Raji (cell line): ENCODE data around the gene CHRM1.

ENCODE experiments used
- POLR2A ChIP-seq: IDR thresholded peaks from 2 replicates; pipeline ENCODE4 v1.6.1; 2011; ENCODE audit warnings: low read depth, low read length, control low read depth; ENCODE audit not compliant: insufficient read depth

Gene CHRM1, protein sequence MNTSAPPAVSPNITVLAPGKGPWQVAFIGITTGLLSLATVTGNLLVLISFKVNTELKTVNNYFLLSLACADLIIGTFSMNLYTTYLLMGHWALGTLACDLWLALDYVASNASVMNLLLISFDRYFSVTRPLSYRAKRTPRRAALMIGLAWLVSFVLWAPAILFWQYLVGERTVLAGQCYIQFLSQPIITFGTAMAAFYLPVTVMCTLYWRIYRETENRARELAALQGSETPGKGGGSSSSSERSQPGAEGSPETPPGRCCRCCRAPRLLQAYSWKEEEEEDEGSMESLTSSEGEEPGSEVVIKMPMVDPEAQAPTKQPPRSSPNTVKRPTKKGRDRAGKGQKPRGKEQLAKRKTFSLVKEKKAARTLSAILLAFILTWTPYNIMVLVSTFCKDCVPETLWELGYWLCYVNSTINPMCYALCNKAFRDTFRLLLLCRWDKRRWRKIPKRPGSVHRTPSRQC

DNA sequence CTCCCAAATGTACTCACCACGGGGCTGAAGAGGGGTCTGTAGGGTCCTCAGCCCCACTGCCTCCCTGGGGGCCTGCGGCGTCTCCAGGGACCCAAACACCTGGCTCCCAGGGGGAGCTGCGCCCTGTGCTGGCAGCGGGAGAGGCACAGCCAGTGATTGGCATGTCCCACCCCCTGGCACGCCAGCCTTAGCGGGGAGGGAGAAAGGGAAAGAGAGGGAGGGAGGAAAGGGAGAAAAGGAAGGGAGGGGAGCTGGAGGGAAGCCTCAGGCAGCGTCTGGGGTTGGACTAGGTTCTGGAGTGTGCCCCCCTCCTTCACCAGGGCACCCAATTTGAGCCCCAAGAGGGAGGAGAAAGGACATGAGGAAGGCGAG lies at the start of gene CHRM1:
Gene CHRM1 (minus strand): TSS at position 163 of the 372 bp plus-strand sequence. CDS start 10,263 bp downstream, outside the sequence.
- no peak for TF ChIP-seq POLR2A

DNA sequence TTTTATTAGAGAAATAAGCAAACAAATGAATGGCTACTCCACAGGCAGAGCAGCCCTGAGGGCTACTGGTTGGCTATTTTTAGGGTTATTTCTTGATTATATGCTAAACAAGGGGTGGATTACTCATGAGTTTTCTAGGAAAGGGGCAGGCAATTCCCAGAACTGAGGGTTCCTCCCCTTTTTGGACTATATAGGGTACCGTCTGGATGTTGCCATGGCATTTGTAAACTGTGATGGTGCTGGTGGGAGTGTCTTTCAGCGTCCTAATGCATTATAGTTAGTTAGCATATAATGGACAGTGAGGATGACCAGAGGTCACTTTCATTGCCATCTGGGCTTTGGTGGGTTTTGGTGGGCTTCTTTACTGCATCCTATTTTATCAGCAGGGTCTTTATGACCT lies 44.4 kb upstream of the CHRM1 start:
- no peak for TF ChIP-seq POLR2A

DNA sequence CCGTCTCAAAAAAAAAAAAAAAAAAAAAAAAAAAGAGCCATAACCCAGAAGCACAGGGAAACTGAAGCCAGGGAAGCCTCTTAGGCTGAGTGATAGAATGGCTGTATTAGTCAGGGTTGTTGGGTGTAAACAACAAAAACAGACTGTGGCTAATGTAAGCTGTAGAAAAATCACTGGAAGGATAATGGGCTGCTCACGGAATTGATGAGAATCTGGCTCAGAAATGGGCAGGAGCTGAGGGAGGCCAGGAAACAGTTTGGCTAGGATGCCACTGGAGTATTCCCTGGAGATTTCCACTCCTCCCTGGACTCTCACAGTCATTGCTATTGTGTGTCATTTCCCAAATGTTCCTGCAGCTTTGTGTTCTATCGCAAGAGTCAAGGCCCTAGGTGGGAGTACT lies 41.2 kb upstream of the CHRM1 start:
- no peak for TF ChIP-seq POLR2A

DNA sequence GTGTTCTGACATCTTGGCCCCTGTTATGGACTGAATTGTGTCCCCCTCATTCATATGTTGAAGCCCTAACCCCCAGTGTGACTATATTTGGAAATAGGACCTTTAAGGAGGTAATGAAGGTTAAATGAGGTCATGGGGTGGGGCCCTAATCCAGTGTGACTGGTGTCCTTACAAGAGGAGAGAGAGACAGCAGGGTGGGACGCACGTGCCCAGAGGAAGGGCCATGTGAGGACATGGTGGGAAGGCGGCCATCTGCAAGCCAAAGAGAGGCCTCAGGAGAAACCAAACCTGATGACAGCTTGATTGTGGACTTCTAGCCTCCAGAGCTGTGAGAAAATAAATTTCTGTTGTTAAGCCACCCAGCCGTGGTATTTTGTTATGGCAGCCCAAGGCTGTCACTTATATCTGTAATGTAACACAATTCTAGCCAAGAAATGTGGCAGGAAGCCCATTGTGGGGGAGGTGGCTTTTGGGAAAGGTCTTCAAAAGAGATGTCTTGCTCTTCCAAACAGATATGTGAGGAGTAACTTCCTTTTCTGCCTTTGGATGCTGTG lies 39.9 kb upstream of the CHRM1 start:
- TF ChIP-seq POLR2A, result no peak

DNA sequence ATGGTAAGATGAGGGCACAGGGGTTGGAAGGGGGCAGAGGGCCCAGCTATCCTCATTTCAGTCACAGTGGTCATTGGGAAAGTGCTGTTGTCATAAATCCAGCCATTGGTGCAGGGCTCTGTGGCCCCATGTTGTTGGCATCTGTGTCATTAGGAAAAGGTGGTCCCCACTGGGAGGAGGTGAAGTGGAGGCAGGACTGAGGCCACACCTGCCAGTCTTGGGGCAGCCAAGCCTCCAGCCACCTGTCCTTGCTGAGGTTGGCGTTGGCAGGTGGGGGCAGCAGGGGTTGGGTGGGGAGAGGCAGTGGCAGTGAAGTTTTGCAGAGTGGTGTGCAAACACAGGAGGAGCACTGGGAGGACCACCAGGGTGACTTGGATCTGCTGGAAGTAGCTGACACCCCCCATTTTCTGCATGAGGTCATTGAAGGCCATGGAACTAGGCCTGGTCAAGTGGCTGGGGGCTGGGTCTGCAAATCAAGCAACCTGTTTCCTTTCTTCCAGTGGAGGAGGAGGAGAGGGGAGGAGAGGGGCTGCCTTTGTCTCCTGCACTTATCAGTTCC lies 38.3 kb upstream of the CHRM1 start:
- TF ChIP-seq POLR2A, result no peak

DNA sequence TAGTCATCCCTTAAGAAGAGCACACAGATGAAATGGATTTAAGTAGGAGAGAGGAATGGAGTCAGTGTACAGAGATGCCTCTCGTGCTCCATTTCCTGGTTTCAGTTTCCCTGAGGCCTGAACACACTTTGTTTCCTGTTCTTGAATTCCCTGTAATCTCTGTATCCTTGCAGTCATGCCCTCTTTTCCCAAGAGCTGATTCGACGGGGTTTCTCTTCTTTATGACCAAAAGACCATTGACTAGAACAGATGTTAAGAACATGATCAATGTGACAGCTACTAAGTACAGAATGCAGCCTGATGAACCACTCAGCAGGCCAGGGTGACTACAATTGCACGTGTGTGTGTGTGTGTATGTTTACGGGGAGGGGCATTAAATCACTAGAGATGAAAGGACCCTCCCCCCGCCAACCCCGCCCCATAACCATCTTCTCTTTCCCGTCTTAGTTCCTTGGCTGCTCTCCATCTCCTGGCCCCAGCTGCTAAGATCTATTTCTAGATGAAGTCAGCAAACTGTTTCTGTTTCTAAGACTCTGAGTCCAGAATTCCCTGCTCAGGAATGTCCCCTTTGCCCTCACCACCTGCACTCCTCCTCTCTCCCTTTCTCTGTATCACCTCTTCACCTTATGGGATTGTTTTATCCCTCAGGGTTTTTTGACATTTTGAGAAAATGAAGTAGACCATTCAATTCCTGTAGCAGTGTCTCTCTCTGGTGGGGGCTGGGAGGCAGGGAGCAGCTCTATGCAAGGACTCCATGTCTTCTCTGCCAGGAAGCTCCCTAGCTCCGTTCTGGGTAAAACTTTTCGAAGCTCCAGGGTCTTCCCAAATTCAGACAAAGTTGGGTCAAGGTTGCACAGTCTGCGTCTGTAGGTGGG lies 37.6 kb upstream of the CHRM1 start:
- TF ChIP-seq POLR2A, result no peak

DNA sequence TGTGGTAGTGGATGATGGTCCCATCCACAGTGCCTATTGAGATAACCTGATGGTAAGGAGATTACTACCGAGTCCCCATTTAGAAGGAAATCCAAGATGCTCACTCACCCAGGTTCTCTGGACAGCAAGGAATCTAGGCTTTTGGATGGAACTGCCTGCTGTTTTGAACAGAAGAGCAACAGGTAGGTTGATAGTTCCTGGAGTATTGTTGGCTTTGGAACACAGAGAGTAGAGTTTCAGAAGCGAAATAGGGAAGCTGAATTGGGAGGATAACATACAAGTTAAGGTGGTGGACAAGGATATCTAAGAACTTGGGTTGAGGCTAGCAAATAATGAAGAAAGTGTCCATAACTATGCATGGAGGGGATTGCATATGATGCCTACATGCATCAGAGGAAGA lies 36.0 kb upstream of the CHRM1 start:
- no peak for TF ChIP-seq POLR2A

DNA sequence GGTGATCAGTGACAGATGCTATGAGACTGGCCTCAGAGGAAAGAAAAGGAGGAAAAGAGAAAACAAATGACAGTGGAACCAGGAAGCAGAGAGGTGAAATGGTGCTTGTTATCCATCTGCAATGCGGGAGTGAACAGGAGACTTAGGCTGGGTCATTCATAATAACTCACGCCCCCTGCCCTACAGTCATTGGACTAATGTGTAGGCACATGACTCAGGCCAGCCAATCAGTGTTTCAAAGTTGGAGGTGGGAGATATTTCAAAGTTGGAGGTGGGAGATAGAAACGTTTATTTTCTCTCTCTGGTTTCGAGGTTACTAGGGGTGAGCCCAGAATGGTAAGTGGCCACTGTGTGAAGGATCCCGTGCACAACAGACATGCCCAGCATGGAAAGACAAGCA lies 33.3 kb upstream of the CHRM1 start:
- TF ChIP-seq POLR2A, result no peak

DNA sequence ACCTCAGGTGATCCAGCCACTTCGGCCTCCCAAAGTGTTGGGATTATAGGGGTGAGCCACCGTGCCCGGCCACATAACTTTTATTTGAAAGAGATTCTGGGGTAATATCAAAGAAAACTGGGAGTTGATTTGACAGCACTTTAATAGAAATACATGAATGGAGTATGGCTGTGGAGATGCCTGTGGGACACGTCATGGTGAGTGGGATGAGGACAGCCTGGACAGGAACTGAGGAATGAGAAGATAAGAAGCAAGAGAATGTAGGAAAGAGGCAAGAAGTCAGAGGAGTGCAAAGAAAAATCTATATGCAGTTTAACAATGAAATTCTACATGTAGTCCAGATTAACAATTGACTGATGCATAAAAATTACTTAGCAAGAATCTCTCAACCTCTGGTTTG lies 32.6 kb upstream of the CHRM1 start:
- TF ChIP-seq POLR2A, result no peak

DNA sequence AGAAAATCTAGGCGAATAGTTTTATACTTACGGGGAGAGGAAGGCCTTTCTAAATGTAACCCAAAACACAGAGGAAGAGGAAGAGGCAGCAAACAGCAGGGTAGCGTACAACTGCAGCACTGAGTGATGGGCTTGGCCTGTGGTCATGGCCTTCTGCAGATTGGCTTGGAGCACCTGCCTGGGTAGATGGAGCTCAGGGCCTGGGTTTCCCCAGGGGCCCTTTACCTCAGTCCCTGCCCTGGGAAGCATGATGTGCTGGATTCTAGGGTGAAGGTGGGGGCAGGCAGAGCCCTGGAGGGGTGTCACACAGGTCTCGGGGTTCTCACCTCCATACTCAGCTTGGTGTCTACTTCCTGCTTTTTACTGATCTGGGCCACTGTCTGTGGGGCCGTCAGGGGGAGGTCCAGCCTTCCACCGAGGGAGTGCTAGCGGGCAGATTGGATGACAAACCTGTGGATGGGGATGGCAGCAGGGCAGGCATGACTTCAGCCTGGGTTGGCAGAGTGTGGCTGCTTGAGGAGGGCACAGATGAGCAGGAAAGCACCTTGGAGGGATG lies 27.7 kb upstream of the CHRM1 start:
- TF ChIP-seq POLR2A, result no peak

DNA sequence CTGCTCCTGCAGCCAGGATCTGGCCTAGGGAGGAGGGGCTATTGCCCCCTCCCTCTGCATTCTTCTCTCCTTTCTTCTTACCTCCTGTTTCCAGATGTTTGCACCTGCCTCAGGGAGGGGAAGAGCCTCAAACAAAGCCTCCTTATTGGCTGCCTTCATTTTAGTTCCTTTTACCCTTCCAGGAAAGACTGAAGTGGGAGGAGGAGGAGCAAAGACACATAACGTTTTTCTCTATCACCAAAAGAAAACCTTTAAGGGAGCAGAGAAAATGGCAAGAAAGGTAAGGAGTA lies 13.3 kb upstream of the CHRM1 start:
- no peak for TF ChIP-seq POLR2A

DNA sequence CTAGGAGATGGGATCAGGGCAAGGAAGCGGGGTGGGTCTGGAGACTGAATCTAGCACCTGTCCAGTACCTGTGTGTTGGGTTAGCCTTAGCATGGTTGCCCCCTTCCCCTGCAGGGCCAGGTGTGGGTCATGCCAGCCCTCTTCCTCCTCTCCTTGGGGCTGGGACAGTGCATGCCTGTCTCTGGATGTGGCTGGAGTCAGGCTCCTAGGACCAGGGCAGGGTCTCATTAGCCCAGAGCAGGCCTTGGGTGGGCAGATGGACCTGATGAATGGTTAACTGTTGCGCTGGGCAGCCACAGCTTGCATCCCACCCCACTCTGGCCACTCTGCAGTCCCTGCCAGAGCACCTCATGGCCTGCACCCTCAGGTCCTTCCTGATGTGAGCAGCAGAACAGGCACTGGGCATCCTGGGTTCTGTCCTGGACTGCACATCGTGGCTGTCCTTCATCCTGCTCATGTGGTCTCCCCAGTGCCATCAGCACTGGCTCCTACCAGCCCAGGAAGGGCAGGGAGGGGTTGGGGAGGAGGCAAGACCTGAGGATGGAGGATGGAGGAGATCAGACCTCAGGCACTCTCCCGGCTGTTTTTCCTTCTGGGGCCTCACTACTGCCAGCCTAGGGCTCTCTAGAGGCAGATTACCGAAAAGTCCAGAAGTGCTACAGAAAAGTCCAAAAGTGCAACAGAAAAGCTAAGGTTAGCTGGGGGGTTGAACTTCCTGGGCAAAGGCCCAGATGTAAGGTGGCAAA lies 12.8 kb upstream of the CHRM1 start:
- TF ChIP-seq POLR2A, result no peak

DNA sequence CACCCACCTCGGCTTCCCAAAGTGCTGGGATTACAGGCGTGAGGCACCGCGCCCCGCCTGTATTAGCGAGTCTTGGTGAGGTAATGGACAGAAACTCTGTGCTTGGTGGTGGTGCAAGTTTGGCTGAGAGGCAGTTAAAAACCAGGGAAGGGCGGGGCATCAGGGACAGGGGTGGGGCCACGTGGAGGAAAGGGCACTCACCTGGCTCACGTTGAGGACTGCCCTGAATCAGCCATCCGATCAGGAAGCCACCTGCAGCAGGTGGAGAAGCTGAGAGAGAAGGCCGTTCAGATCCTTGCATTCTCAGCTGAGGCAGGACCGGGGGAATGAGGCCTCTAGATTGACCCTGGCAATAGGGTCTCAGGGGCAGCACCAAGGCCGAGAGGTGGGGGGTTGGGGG lies 12.1 kb upstream of the CHRM1 start:
- TF ChIP-seq POLR2A, result no peak

DNA sequence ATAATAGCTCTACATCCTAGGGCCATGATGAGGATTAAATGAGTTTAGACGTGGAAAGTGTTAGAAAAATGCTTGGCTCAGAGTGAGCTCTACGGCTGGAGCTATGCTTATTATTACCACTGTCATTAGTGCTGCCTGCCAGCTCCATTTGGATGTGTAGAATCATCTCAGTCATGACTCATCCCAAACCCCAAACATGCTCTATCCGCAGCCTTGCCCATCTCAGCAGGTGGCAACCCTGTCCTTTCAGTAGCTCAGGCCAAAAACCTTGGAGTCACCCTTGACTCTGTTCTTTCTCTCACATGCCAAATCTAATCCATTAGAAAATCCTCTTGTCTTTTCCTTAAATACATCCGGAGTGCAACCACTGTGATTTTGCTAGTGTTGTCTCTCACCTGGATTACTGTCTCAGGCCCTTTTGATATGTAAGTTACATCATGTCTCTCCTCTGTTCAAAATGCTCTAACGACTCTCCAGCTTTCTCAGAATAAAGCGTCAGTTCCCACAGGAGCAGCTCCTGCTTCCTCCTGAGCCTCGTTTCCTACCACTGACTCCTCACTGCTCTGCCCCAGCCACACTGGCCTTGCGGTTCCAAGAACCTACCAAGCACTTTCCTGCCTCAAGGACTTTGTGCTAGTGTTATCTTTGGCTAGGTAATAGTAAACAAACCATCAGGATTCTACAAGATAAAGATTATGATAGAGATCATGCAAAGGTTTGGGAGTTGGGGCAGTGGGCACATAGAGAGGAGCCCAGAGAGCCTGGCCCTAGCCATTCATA lies 10.5 kb upstream of the CHRM1 start:
- no peak for TF ChIP-seq POLR2A
